Stimulated activated naive CD8-positive, alpha-beta T cell treated with anti-CD3 and anti-CD28 coated beads, Interleukin-15, Interleukin-2, amounts not matched to agents 100 ng/mL and 50 ng/mL, for 24 hours (primary cell): ENCODE measurements around the gene NCBP3.
"Not testable (repeated sequence)": the region's sequence is repeated elsewhere in the genome, so short reads cannot be mapped to it uniquely, and the experiment has no call there.

Experiments
- H3K27ac Mint-ChIP-seq: one replicate; pipeline ENCODE4 v1.8.0; 2021; ENCODE audit warnings: mild to moderate bottlenecking, mixed read lengths
- H3K27me3 Mint-ChIP-seq: one replicate; pipeline ENCODE4 v1.8.0; 2021; ENCODE audit warnings: mixed read lengths
- H3K36me3 Mint-ChIP-seq: one replicate; pipeline ENCODE4 v1.8.0; 2021; ENCODE audit warnings: low read depth, mixed read lengths
- H3K4me1 Mint-ChIP-seq: one replicate; pipeline ENCODE4 v1.8.0; 2021; ENCODE audit warnings: low read depth, mixed read lengths
- H3K4me3 Mint-ChIP-seq: one replicate; pipeline ENCODE4 v1.8.0; 2021; ENCODE audit warnings: mild to moderate bottlenecking, mixed read lengths
- H3K9me3 Mint-ChIP-seq: one replicate; pipeline ENCODE4 v1.8.0; 2021; ENCODE audit warnings: mixed read lengths

The NCBP3 gene

DNA sequence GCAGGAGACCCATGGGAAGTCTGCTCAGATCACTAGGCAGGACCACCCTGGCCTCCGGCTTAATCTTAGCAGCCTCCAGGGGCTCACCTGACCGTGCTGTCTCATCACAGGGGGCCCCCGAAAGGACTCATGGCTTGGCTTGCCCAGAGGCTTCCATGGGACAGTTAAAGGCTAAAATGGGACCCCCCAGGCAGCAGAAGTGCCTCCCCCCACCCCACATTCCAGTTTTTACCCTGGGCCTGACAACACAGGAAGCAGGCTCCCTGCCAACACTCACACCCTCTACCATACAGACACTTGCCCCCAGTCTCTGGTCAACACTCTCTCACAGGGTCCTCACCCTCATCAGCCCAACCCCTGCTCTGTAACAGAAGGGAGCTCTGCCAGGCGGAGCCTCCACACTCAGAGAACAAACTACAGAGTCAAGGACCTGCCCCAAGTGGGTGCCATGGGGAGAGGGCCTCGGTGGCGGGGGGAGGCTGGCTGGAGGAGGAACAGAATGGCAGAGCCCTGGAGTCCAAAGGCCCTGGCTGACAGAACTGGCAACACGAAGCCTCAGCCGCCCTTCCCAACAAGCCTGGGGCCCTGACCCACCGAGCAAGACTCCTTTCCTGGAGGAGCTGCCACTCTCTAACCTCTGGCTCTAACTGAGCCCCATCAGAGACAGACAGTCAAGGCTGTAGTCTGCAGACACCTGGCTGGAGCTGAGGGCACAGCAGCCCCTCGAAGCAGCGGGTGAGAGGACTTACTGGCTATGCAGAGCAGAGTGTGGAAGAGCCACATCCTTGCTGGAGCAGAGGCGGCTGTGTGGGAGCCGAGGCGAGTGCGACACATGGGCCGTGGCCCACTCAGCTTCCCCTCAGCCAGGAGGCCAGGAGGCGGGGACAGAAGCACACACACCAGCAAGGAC lies 45.4 kb downstream of the NCBP3 start, which contains the start of gene ITGAE:
Gene ITGAE (minus strand): TSS at position 827 of the 910 bp plus-strand sequence. CDS start 44 bp downstream, at position 783.
- Mint-ChIP-seq H3K27ac (no peak within 1 kb of the TSS), H3K4me3 (no peak within 1 kb of the TSS), H3K27me3 (no peaks in the 10 kb centered on the region), H3K9me3 (no peaks in the 10 kb centered on the region), H3K4me1 (peaks cover 72% of the 10 kb centered on the region), H3K36me3 (peaks cover 8% of the 10 kb centered on the region)

DNA sequence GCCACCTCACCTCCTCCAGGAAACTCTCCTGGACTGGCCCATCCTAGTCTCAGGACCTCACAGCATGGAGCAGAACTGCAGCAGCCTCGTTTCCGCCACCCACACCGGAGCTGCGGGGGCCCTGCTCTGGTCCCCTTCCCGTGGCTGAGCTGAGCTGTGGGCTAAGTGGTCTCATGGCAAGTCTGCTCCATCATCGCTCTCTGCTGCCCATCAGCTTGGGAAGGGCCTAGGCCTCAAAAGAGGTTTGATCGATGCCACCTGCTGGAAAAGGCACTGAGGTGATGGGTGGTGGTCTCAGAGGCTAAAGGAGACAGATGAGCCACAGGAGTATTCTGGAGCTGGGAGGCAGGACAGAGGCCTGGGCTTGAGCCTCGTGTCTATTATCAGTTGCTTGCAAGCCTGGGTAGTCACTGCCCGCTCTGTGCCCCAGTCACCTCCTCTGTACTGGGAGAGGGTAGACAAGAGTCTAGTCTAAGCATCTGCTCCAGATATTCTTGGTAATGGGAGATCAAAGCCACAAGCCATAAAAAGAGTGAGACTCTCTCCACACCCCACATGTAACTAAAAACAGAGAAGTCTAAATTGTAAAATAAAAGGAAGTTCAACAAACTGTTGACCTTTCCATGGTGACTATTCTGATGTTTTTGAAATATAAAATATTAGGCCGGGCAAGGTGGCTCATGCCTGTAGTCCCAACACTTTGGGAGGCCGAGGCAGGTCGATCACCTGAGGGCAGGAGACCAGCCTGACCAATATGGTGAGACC lies 46.7 kb downstream of the NCBP3 start:
- Mint-ChIP-seq H3K27ac (no peak overlapping the region), H3K4me3 (no peak overlapping the region), H3K9me3 (no peaks in the 10 kb centered on the region)

DNA sequence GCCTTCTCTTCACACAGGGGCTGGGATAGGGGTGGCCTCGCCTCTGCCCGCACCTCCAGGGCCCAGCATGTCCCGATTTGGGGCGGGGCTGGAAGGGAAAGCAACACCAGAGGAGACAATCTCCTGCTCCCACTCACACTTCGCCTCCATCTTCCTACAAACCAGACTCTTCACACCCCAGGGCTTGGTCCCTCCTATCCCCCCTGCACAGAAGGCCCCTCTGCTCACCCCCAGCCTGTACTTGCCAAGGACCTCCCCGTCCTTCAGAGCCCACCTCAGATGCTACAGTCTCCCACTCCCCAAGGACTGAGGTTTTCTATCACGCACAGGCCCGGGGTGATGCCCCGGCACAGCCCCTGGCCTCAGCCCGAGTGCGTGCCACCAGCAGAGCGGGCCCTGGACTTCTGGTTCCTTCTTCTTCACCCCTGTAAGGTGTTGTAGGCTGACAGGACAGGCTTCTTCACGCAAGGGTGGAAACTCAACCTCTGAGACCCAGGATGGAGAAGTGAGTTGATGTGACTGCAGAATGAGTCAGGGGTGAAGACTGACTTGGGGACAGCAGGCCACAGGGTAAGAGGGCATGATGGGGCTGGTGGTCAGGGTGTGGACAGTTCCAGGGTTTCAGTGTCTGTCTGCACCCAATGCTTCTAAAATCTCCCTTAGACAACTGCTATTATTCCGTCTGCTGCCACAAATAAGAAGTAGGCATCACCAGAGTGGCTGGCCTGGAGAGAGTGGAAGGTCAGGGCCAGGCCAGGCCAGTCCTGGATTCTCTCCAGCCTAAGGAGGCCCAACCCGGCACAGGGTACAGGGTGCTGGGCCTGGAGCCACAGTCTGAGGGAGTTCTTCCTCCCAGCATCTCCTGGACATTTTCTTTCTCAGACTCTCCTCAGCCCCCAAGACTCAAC lies 47.5 kb downstream of the NCBP3 start:
- H3K4me3 Mint-ChIP-seq = no peak overlapping the region
- H3K9me3 Mint-ChIP-seq = no peaks in the 10 kb centered on the region
- H3K27ac Mint-ChIP-seq = peak overlapping the region; percentile 17
- H3K36me3 Mint-ChIP-seq = peaks cover 3% of the 10 kb centered on the region
- no peaks in the 10 kb centered on the region for H3K27me3 Mint-ChIP-seq
- peaks cover 69% of the 10 kb centered on the region for H3K4me1 Mint-ChIP-seq

More for the DNA sequence above, 46.7 kb downstream of the NCBP3 start:
- Mint-ChIP-seq H3K27me3 (no peaks in the 10 kb centered on the region), H3K36me3 (peaks cover 3% of the 10 kb centered on the region), H3K4me1 (peaks cover 72% of the 10 kb centered on the region)

DNA sequence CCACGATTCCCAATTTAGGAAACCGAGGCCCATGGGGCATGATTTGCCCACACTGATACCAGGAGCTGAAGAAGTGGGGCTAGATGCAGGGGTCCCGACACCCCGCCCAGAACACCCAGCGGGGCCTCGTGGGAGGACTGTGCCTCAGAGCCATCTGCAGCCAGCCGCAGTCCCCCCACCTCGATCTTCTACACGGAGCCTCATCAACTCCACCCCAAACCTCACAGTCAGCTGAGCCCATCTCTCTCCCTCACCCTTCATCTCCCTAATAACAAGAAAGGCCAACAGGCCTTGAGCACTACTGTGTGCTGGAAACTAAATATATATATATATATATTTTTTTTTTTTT lies 49.2 kb downstream of the NCBP3 start:
- H3K27ac Mint-ChIP-seq = peak overlapping the region; percentile 61
- H3K9me3 Mint-ChIP-seq = no peaks in the 10 kb centered on the region
- peaks cover 76% of the 10 kb centered on the region for H3K4me1 Mint-ChIP-seq
- no peaks in the 10 kb centered on the region for H3K36me3 Mint-ChIP-seq
- no peaks in the 10 kb centered on the region for H3K27me3 Mint-ChIP-seq
- peak overlapping the region; percentile 70 for H3K4me3 Mint-ChIP-seq

DNA sequence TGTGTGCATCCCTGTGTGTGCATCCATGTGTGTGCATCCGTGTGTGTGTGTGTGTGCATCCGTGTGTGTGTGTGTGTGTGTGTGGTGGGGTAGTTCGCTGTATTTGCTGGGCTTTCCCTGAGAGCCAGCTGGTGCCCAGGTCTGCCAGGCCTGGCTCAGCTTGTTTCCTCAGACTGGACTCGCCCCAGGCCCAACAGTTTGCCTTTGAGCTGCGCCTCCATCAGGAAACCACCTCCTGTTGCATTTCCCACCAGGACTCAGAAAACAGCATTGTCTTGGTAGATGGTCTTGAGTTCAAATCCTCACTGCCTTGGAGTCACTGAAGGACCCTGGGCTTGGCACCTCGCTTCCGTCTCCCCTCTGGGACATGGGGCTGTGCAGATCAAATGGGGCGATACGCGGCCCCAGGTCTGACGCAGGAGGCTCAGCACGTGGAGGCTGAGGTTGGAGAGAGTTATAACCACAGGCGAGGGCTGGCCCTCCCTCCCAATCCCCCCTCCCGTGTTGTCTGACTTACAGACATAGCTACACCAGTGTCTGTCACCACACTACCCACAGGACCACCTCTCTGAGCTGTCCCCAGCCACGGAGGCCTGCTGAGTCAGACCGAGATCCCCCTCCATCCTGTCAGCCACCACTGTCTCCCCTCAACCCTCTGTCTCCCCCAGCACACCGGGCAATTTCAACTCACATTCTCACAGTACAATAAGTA lies 49.8 kb downstream of the NCBP3 start:
- Mint-ChIP-seq H3K4me1 (peaks cover 82% of the 10 kb centered on the region), H3K27ac (peak overlapping the region; percentile 61), H3K4me3 (peak overlapping the region; percentile 70)

DNA sequence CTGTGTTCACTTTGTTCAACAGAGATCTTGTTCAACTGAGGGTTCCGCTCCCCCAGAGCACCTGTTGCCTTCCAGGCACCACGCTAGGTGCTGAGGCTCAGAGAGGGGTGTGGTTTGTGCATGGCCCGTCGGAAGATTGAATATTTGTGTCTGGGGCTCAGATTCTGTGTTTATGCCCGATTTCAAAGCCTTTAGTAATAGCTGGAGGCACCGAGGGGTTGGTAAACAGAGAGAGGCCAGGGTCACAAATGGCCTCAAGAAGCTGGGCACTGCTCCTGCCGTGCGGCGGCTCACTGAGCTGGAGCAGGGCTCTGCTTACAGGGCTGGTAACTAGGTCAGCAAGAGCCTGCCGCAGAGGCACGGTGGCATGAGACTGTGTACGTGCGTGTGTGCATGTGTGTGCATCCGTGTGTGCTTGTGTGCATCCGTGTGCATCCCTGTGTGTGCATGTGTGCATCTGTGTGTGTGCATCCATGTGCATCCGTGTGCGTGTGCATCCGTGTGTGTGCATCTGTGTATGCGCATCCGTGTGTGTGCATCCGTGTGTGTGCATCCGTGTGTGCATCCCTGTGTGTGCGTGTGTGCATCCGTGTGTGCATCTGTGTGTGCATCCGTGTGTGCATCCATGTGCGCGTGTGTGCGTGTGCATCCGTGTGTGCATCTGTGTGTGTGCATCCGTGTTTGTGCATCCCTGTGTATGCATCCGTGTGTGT lies 50.5 kb downstream of the NCBP3 start:
- peaks cover 81% of the 10 kb centered on the region for H3K4me1 Mint-ChIP-seq
- no peaks in the 10 kb centered on the region for H3K27me3 Mint-ChIP-seq
- H3K4me3 Mint-ChIP-seq = peak overlapping the region; percentile 72
- H3K27ac Mint-ChIP-seq = peak overlapping the region; percentile 90
- H3K36me3 Mint-ChIP-seq = no peaks in the 10 kb centered on the region
- H3K9me3 Mint-ChIP-seq = no peaks in the 10 kb centered on the region

More for the DNA sequence above, 49.8 kb downstream of the NCBP3 start:
- Mint-ChIP-seq H3K36me3 (no peaks in the 10 kb centered on the region), H3K27me3 (no peaks in the 10 kb centered on the region), H3K9me3 (no peaks in the 10 kb centered on the region)

DNA sequence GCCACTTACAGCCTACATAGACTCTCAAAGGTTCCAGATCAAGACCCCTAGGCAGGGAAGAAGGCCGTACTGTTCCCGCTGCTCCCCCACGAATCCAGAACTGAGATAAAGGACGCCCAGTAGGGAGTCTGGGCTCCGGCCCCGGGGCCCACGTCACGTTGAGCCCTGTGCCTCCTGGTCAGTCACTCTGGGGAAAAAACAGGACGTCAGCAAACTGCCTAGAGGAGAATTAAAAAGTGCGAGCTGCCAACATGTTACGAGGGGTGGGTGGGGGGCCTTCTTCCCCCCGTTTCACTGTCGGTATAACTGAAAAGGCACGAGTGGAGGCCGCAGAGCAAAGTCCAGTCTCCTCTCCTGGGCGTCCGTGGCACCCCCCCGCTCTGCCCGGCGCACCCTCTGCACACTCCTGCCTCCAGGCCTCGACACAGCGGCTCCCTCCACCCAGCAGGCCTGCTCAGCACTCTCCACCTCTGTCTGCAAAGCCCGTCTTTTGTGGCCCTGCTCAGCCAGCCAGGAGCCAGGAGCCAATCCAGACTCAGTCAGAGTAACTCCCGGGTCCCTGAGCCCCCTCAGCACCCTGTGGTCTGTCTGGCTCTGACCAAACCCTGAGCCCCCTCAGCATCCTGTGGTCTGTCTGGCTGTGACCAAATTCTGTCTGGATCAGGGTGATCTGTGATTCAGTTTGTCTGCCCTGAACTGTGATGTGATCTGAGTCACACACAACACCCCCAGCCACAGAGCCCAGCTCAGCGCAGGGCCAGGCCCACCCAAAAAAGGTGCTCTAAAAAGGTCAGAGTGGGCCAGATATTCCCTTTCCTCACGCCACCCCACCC lies 51.3 kb downstream of the NCBP3 start:
- H3K36me3 Mint-ChIP-seq = no peaks in the 10 kb centered on the region
- no peaks in the 10 kb centered on the region for H3K27me3 Mint-ChIP-seq
- H3K27ac Mint-ChIP-seq = peak overlapping the region; percentile 90
- H3K4me1 Mint-ChIP-seq = peaks cover 83% of the 10 kb centered on the region
- peak overlapping the region; percentile 72 for H3K4me3 Mint-ChIP-seq
- H3K9me3 Mint-ChIP-seq = no peaks in the 10 kb centered on the region

DNA sequence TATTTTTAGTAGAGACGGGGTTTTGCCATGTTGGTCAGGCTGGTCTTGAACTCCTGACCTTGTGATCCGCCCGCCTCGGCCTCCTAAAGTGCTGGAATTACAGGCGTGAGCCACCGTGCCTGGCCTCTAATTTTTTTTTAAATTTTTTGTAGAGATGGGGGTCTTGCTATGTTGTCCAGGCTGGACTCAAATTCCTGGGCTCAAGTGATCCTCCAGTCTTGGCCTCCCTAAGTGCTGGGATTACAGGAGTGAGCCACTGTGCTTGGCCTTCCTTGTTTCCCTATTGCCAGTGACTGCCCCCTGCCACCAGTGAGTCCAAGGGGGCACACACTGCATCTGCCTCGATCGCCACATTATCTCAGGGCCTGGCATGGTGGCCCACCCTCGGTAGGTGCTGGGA lies 51.9 kb downstream of the NCBP3 start:
- H3K9me3 Mint-ChIP-seq, H3K36me3 Mint-ChIP-seq, H3K27me3 Mint-ChIP-seq, H3K4me3 Mint-ChIP-seq, H3K27ac Mint-ChIP-seq: not testable (repeated sequence)
- peaks cover 79% of the 10 kb centered on the region for H3K4me1 Mint-ChIP-seq

DNA sequence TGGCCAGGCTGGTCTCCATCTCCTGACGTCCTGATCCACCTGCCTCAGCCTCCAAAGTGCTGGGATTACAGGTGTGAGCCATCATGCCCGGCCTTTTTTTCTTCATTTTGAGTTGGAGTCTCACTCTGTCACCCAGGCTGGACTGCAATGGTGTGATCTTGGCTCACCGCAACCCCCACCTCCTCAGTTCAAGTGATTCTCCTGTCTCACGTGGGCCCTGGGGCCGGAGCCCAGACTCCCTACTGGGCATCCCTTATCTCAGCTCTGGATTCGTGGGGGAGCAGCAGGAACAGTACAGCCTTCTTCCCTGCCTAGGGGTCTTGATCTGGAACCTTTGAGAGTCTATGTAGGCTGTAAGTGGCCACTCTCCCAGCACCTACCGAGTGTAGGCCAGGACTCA lies 52.8 kb downstream of the NCBP3 start:
- not testable (repeated sequence) for H3K27ac Mint-ChIP-seq, H3K9me3 Mint-ChIP-seq, H3K27me3 Mint-ChIP-seq, H3K4me3 Mint-ChIP-seq, H3K36me3 Mint-ChIP-seq
- H3K4me1 Mint-ChIP-seq = peaks cover 73% of the 10 kb centered on the region

DNA sequence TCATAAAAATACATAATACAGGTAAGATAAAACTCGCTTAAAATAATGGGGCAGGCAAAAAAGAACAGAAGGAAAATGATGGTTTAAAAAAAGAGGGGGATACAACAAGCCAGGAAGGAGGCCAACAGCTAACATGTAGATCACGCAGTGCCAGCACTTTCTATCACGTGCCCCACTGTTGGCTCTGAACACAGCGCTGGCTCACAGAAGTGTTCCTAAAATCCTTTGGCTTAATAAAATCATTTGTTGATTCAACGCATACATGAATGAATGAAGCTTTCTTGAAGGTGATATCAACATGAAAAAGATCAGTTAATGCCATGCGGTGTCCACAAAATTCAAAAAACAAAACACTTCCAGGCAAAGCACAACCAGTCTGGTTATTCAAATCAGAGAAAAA lies 53.6 kb downstream of the NCBP3 start:
- Mint-ChIP-seq H3K27me3 (no peaks in the 10 kb centered on the region), H3K36me3 (no peaks in the 10 kb centered on the region), H3K4me1 (peaks cover 70% of the 10 kb centered on the region), H3K9me3 (no peaks in the 10 kb centered on the region), H3K4me3 (no peak overlapping the region), H3K27ac (no peak overlapping the region)

DNA sequence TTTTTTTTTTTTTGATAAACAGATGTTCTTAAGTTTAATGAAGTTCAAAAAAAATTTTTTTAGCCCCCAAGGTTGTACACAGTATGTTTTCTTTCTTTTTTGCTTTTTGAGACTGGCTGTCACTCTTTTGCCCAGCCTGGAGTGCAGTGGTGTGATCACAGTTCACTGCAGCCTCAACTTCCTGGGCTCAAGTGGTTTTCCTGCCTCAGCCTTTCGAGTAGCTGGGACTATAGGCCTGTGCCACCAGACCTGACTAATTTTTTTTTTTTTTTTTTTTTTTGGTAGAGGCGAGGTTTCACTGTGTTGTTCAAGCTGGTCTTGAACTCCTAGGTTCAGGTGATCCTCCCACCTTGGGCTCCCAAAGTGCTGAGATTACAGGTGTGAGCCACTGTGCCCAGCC lies 57.8 kb downstream of the NCBP3 start:
- Mint-ChIP-seq H3K4me3 (no peak overlapping the region), H3K4me1 (peaks cover 41% of the 10 kb centered on the region), H3K9me3 (no peaks in the 10 kb centered on the region), H3K27ac (no peak overlapping the region), H3K36me3 (no peaks in the 10 kb centered on the region), H3K27me3 (peaks cover 3% of the 10 kb centered on the region)

DNA sequence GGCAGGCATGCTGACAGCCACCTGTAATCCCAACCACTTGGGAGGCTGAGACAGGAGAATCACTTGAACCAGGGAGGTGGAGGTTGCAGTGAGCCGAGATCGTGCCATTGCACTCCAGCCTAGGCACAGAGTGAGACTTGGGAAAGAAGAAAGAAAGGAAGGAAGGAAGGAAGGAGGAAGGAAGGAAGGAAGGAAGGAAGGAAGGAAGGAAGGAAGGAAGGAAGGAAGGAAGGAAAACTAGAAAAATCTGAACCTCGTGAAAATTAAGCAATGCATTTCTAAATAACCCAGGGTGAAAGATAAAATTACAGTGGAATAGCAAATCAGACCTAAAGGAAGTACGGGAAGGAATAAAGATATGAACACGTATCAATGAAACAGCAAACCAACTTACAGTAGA lies 60.7 kb downstream of the NCBP3 start:
- not testable (repeated sequence) for H3K4me3 Mint-ChIP-seq, H3K9me3 Mint-ChIP-seq, H3K27ac Mint-ChIP-seq, H3K27me3 Mint-ChIP-seq, H3K36me3 Mint-ChIP-seq
- H3K4me1 Mint-ChIP-seq = peaks cover 19% of the 10 kb centered on the region

DNA sequence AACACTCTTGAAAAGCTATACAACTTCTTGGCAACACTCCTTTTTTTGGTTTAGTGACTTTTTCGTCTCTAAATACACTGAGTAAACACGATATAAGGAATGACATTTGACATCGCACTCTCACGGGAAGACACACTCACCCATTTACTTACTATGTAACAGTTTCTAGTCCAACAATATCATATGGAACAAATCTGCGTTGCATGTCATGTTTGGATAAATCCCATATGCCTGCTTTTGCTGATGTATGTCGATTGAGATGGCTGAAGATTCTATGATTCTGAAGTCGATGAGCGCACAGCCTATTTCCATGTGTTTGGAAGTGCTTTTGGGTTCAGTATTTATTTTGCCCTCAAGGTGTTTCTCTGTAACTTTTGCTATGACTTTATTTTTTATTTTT lies 63.3 kb downstream of the NCBP3 start:
- no peak overlapping the region for H3K27ac Mint-ChIP-seq
- peaks cover 3% of the 10 kb centered on the region for H3K27me3 Mint-ChIP-seq
- no peak overlapping the region for H3K4me3 Mint-ChIP-seq
- no peaks in the 10 kb centered on the region for H3K9me3 Mint-ChIP-seq
- H3K36me3 Mint-ChIP-seq = no peaks in the 10 kb centered on the region
- peaks cover 7% of the 10 kb centered on the region for H3K4me1 Mint-ChIP-seq
